ENCODE results near the gene SAMD10. TPM values are rescaled to one million over a fixed set of nuclear protein-coding genes. Genes with fewer than 3 reads are reported as not detected.

SAMD10 gene
- total and polyA plus RNA-seq, 2 experiments from 2014 or later: 1.6 to 11.0 TPM

GRCh38 chr20:63969838-63970713 is 9.4 kb downstream of the SAMD10 start, which contains the start of gene ZNF512B:
TSS of gene ZNF512B (minus strand) at chr20:63969930. CDS start at chr20:63967950, 1,980 bp downstream.
- DNase-seq (ENCODE audit: low spot score): peak; percentile 86
- Histone ChIP-seq H3K9me2 (replicated peaks; ENCODE audit: insufficient read depth) (no peaks in the 10 kb centered on the region), H3K27ac (no peak within 1 kb of the TSS), H3K9me3 (ENCODE audit: low read depth) (no peaks in the 10 kb centered on the region), H3K4me1 (ENCODE audit: insufficient read depth) (peaks cover 7% of the 10 kb centered on the region), H3K4me2 (peak within 1 kb of the TSS; percentile 97), H3K79me2 (peaks cover 12% of the 10 kb centered on the region), H3K4me3 (peak within 1 kb of the TSS; percentile 70), H3K36me3 (replicated peaks; ENCODE audit: insufficient read depth, low read depth) (no peaks in the 10 kb centered on the region), H4K20me1 (ENCODE audit: insufficient read depth, poor library complexity, severe bottlenecking) (no peaks in the 10 kb centered on the region), H3K27me3 (no peaks in the 10 kb centered on the region), H2AFZ (peak within 1 kb of the TSS; percentile 78)
- 8% methylated on average over 33 of the region's 73 CpGs for WGBS (ENCODE audit: low lambda C conversion rate, missing lambda C conversion rate)
- no peak for TF ChIP-seq CTCF (IDR thresholded peaks at IDR 0.05; ENCODE audit: poor library complexity)
- no peak for TF ChIP-seq EZH2phosphoT487 (IDR thresholded peaks at IDR 0.05; ENCODE audit: low read depth, severe bottlenecking, unreplicated experiment)
- TF ChIP-seq EZH2 (IDR thresholded peaks at IDR 0.05; ENCODE audit: borderline replicate concordance): no peak

- Histone ChIP-seq H3K4me2 (peak overlapping the region; percentile 96), H3K9me3 (ENCODE audit: low read depth) (no peaks in the 10 kb centered on the region), H2AFZ (no peak overlapping the region), H4K20me1 (ENCODE audit: insufficient read depth, poor library complexity, severe bottlenecking) (no peaks in the 10 kb centered on the region), H3K79me2 (peaks cover 12% of the 10 kb centered on the region), H3K27ac (no peak overlapping the region), H3K4me3 (peak overlapping the region; percentile 70), H3K4me1 (ENCODE audit: insufficient read depth) (peaks cover 7% of the 10 kb centered on the region), H3K27me3 (no peaks in the 10 kb centered on the region), H3K9me2 (replicated peaks; ENCODE audit: insufficient read depth) (no peaks in the 10 kb centered on the region), H3K36me3 (replicated peaks; ENCODE audit: insufficient read depth, low read depth) (no peaks in the 10 kb centered on the region)
- DNase-seq (ENCODE audit: low spot score): no peak
- 3% methylated on average over 27 of the region's 70 CpGs for WGBS (ENCODE audit: low lambda C conversion rate, missing lambda C conversion rate)
- no peak for TF ChIP-seq EZH2phosphoT487 (IDR thresholded peaks at IDR 0.05; ENCODE audit: low read depth, severe bottlenecking, unreplicated experiment)
- TF ChIP-seq CTCF (IDR thresholded peaks at IDR 0.05; ENCODE audit: poor library complexity): no peak
- no peak for TF ChIP-seq EZH2 (IDR thresholded peaks at IDR 0.05; ENCODE audit: borderline replicate concordance)
Observed at GRCh38 chr20:63968928-63969760, 10.3 kb downstream of the SAMD10 start.

- Histone ChIP-seq H3K27me3 (no peaks in the 10 kb centered on the region), H2AFZ (no peak overlapping the region), H3K9me2 (replicated peaks; ENCODE audit: insufficient read depth) (no peaks in the 10 kb centered on the region), H3K79me2 (peaks cover 12% of the 10 kb centered on the region), H3K27ac (no peak overlapping the region), H3K4me2 (peak overlapping the region; percentile 96), H3K4me3 (peak overlapping the region; percentile 70), H3K36me3 (replicated peaks; ENCODE audit: insufficient read depth, low read depth) (no peaks in the 10 kb centered on the region), H3K9me3 (ENCODE audit: low read depth) (no peaks in the 10 kb centered on the region), H4K20me1 (ENCODE audit: insufficient read depth, poor library complexity, severe bottlenecking) (no peaks in the 10 kb centered on the region), H3K4me1 (ENCODE audit: insufficient read depth) (peaks cover 7% of the 10 kb centered on the region)
- 86% methylated on average over 14 of the region's 14 CpGs for WGBS (ENCODE audit: low lambda C conversion rate, missing lambda C conversion rate)
- no peak for DNase-seq (ENCODE audit: low spot score)
- no peak for TF ChIP-seq CTCF (IDR thresholded peaks at IDR 0.05; ENCODE audit: poor library complexity)
- no peak for TF ChIP-seq EZH2phosphoT487 (IDR thresholded peaks at IDR 0.05; ENCODE audit: low read depth, severe bottlenecking, unreplicated experiment)
- no peak for TF ChIP-seq EZH2 (IDR thresholded peaks at IDR 0.05; ENCODE audit: borderline replicate concordance)
Observed at GRCh38 chr20:63968136-63968927, 11.1 kb downstream of the SAMD10 start.

All from hepatocyte (in vitro differentiated cells).